ENCODE data around the gene GLDN. TPM values are rescaled to one million over a fixed set of nuclear protein-coding genes. Genes with fewer than 3 reads are reported as not detected.

GLDN gene
- total RNA-seq: 0.17 TPM in 1 of 2 replicates, not detected in the other

DNA sequence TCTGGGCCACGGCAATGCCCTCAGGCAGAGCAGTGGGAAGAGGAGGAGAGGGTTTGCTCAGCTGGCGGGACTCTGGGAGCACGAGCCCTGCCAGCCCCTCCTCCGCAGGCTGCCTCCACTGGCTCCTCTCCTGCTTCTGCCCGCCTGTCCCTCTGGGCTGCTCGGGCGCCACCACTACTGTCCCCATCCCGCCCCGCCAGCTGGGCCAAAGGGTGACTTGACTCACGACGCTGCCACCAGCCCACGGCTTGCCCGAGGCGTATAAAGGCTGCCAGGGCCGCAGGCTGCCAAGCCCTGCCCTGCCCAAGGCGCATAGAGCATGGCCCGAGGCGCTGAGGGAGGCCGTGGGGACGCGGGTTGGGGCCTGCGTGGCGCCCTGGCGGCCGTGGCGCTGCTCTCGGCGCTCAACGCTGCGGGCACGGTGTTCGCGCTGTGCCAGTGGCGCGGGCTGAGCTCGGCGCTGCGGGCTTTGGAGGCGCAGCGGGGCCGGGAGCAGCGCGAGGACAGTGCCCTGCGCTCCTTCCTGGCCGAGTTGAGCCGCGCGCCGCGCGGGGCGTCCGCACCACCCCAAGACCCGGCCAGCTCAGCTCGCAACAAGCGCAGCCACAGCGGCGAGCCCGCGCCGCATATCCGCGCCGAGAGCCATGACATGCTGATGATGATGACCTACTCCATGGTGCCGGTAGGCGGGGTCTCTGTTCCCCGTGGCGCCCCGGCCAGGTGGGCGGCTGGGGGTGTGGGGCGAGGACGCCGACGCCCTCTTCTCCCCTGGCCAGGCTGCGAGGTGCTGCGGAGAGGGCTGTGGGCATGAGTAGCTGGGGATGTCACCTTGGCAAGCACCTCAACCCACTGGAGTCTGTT, at the start of gene GLDN:
TSS of gene GLDN (plus strand) at position 290 of the 861 bp plus-strand sequence. CDS start at position 320, 30 bp downstream.

DNA sequence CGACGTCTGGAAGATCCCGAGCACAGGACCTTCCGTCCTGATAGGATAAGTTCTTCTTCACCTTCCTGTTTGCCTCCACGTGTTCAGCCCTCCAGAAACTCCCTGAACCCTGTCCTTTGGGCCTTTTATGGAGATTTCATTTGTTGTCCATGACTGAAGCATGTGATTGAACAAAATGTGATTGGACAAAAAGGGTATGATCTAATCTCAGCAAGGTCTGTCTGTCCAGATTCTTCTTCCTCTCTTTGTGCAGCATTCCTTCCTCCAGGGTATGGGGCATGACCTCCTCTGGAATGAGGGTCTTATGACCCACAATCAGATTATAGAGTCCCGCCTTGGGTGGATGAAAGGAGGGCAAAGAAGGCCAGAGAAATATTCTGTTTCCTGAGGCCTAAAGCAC, 3.0 kb upstream of the GLDN start, which contains the start of gene CYP19A1:
TSS of gene CYP19A1 (minus strand) at position 101 of the 400 bp plus-strand sequence. CDS start 95,684 bp downstream, outside the sequence.

Other genes with a start within 250 kb of the GLDN start
- gene TNFAIP8L3, start 246.7 kb upstream of the GLDN start, total RNA-seq: 10.3 and 14.4 TPM in 2 replicates
- 4.1 TPM in 1 of 2 replicates, not detected in the other for gene CYP19A1, start 3.1 kb upstream of the GLDN start, total RNA-seq

All from pericardium fibroblast (primary cell).